ENCODE results near the gene GAS2. TPM values are rescaled to one million over a fixed set of nuclear protein-coding genes. Genes with fewer than 3 reads are reported as not detected.

GAS2 gene
- total and polyA plus RNA-seq, 7 donors = 1.1 to 4.8 (median 1.6) TPM

- no peaks in the 10 kb centered on the region for H3K4me1 ChIP-seq
- no peak overlapping the region for H3K4me3 ChIP-seq
- no peaks in the 10 kb centered on the region for H3K36me3 ChIP-seq
- no peaks in the 10 kb centered on the region for H3K27me3 ChIP-seq
- intact Hi-C loops (cut with DNase I) = no loop called here
- TF ChIP-seq EP300 (IDR thresholded peaks at IDR 0.05) (no peak), POLR2A (IDR thresholded peaks at IDR 0.05) (no peak), CTCF (IDR thresholded peaks at IDR 0.05) (no peak), POLR2AphosphoS5 (IDR thresholded peaks at IDR 0.05) (no peak)
- no peaks in the 10 kb centered on the region for H3K9me3 ChIP-seq
- no peak for DNase-seq
- H3K27ac ChIP-seq = no peak overlapping the region
- 88 to 95% methylated on average over 2 of the region's 2 CpGs for WGBS, 2 donors
These were observed 98.3 kb downstream of the GAS2 start for GRCh38 chr11:22764735-22765134.

GRCh38 chr11:22768281-22768680 lies 101.9 kb downstream of the GAS2 start:
- no peaks in the 10 kb centered on the region for H3K4me1 ChIP-seq
- H3K36me3 ChIP-seq = no peaks in the 10 kb centered on the region

GRCh38 chr11:22769081-22769480 lies 102.7 kb downstream of the GAS2 start:
- no peak overlapping the region for H3K4me3 ChIP-seq
- H3K27ac ChIP-seq = no peak overlapping the region
- no peaks in the 10 kb centered on the region for H3K27me3 ChIP-seq
- no peaks in the 10 kb centered on the region for H3K9me3 ChIP-seq
- intact Hi-C loops (cut with DNase I) = no loop called here
- 79 to 87% methylated on average over 1 of the region's 1 CpG for WGBS, 2 donors
- H3K4me1 ChIP-seq = no peaks in the 10 kb centered on the region
- DNase-seq = no peak
- TF ChIP-seq POLR2AphosphoS5 (IDR thresholded peaks at IDR 0.05) (no peak), EP300 (IDR thresholded peaks at IDR 0.05) (no peak), CTCF (IDR thresholded peaks at IDR 0.05) (no peak), POLR2A (IDR thresholded peaks at IDR 0.05) (no peak)
- H3K36me3 ChIP-seq = no peaks in the 10 kb centered on the region

More at GRCh38 chr11:22768281-22768680, 101.9 kb downstream of the GAS2 start:
- DNase-seq = no peak
- Histone ChIP-seq H3K27me3 (no peaks in the 10 kb centered on the region), H3K27ac (no peak overlapping the region), H3K9me3 (no peaks in the 10 kb centered on the region), H3K4me3 (no peak overlapping the region)
- intact Hi-C loops (cut with DNase I) = no loop called here
- no peak for TF ChIP-seq POLR2A (IDR thresholded peaks at IDR 0.05)
- TF ChIP-seq POLR2AphosphoS5 (IDR thresholded peaks at IDR 0.05) = no peak
- no peak for TF ChIP-seq CTCF (IDR thresholded peaks at IDR 0.05)
- no peak for TF ChIP-seq EP300 (IDR thresholded peaks at IDR 0.05)
- 27 to 56% methylated on average over 1 of the region's 1 CpG for WGBS, 2 donors

- 84 to 90% methylated on average over 2 of the region's 2 CpGs for WGBS, 2 donors
- Histone ChIP-seq H3K27me3 (no peaks in the 10 kb centered on the region), H3K4me3 (no peak overlapping the region), H3K4me1 (no peaks in the 10 kb centered on the region), H3K27ac (no peak overlapping the region), H3K36me3 (no peaks in the 10 kb centered on the region), H3K9me3 (no peaks in the 10 kb centered on the region)
- DNase-seq = no peak
- intact Hi-C loops (cut with DNase I) = no loop called here
- no peak for TF ChIP-seq CTCF (IDR thresholded peaks at IDR 0.05)
These were observed 108.3 kb downstream of the GAS2 start for GRCh38 chr11:22774716-22775115.

GRCh38 chr11:22775248-22775647 lies 108.8 kb downstream of the GAS2 start:
- TF ChIP-seq EP300 (IDR thresholded peaks at IDR 0.05) (no peak), POLR2AphosphoS5 (IDR thresholded peaks at IDR 0.05) (no peak), POLR2A (IDR thresholded peaks at IDR 0.05) (no peak), CTCF (IDR thresholded peaks at IDR 0.05) (no peak)
- 85 to 89% methylated on average over 5 of the region's 5 CpGs for WGBS, 2 donors
- Histone ChIP-seq H3K27me3 (no peaks in the 10 kb centered on the region), H3K27ac (no peak overlapping the region), H3K36me3 (no peaks in the 10 kb centered on the region), H3K4me3 (no peak overlapping the region), H3K4me1 (no peaks in the 10 kb centered on the region), H3K9me3 (no peaks in the 10 kb centered on the region)
- intact Hi-C loops (cut with DNase I) = no loop called here
- DNase-seq = no peak
